Measurements from ENCODE around the gene SLC1A2.

SLC1A2 gene

GRCh38 chr11:35243774-35244173, 175.6 kb downstream of the SLC1A2 start:
- Histone ChIP-seq H3K27me3 (replicated peaks; ENCODE audit: control insufficient read depth, insufficient read depth, low read length) (no peaks in the 10 kb centered on the region), H3K36me3 (ENCODE audit: control insufficient read depth, insufficient read depth, low read length) (no peaks in the 10 kb centered on the region), H3K4me3 (replicated peaks; ENCODE audit: low read depth, low read length) (no peak overlapping the region)
- no peak for DNase-seq (ENCODE audit: extremely low read depth, insufficient read length)
- no peak for TF ChIP-seq CTCF (IDR thresholded peaks at IDR 0.05; ENCODE audit: insufficient read depth, low read length, poor library complexity, severe bottlenecking)

GRCh38 chr11:35242412-35243242, 176.7 kb downstream of the SLC1A2 start:
- no peaks in the 10 kb centered on the region for H3K36me3 ChIP-seq (ENCODE audit: control insufficient read depth, insufficient read depth, low read length)
- no peak for DNase-seq (ENCODE audit: extremely low read depth, insufficient read length)
- TF ChIP-seq CTCF (IDR thresholded peaks at IDR 0.05; ENCODE audit: insufficient read depth, low read length, poor library complexity, severe bottlenecking) = no peak
- no peaks in the 10 kb centered on the region for H3K27me3 ChIP-seq (replicated peaks; ENCODE audit: control insufficient read depth, insufficient read depth, low read length)
- H3K4me3 ChIP-seq (replicated peaks; ENCODE audit: low read depth, low read length) = no peak overlapping the region

GRCh38 chr11:35241531-35241930, 177.8 kb downstream of the SLC1A2 start:
- DNase-seq (ENCODE audit: extremely low read depth, insufficient read length) = no peak
- TF ChIP-seq CTCF (IDR thresholded peaks at IDR 0.05; ENCODE audit: insufficient read depth, low read length, poor library complexity, severe bottlenecking) = no peak
- Histone ChIP-seq H3K4me3 (replicated peaks; ENCODE audit: low read depth, low read length) (no peak overlapping the region), H3K36me3 (ENCODE audit: control insufficient read depth, insufficient read depth, low read length) (no peaks in the 10 kb centered on the region), H3K27me3 (replicated peaks; ENCODE audit: control insufficient read depth, insufficient read depth, low read length) (no peaks in the 10 kb centered on the region)

GRCh38 chr11:35241083-35241482, 178.3 kb downstream of the SLC1A2 start:
- Histone ChIP-seq H3K4me3 (replicated peaks; ENCODE audit: low read depth, low read length) (no peak overlapping the region), H3K27me3 (replicated peaks; ENCODE audit: control insufficient read depth, insufficient read depth, low read length) (no peaks in the 10 kb centered on the region), H3K36me3 (ENCODE audit: control insufficient read depth, insufficient read depth, low read length) (no peaks in the 10 kb centered on the region)
- DNase-seq (ENCODE audit: extremely low read depth, insufficient read length) = no peak
- TF ChIP-seq CTCF (IDR thresholded peaks at IDR 0.05; ENCODE audit: insufficient read depth, low read length, poor library complexity, severe bottlenecking) = no peak

- DNase-seq (ENCODE audit: extremely low read depth, insufficient read length) = no peak
- H3K36me3 ChIP-seq (ENCODE audit: control insufficient read depth, insufficient read depth, low read length) = no peaks in the 10 kb centered on the region
- TF ChIP-seq CTCF (IDR thresholded peaks at IDR 0.05; ENCODE audit: insufficient read depth, low read length, poor library complexity, severe bottlenecking) = no peak
These were observed 179.8 kb downstream of the SLC1A2 start for GRCh38 chr11:35239471-35240075.

More at GRCh38 chr11:35239471-35240075, 179.8 kb downstream of the SLC1A2 start:
- Histone ChIP-seq H3K4me3 (replicated peaks; ENCODE audit: low read depth, low read length) (no peak overlapping the region), H3K27me3 (replicated peaks; ENCODE audit: control insufficient read depth, insufficient read depth, low read length) (no peaks in the 10 kb centered on the region)
